Liver (tissue), 9 donors: ENCODE data around the gene OR2S2. TPM values are rescaled to one million over a fixed set of nuclear protein-coding genes. Genes with fewer than 3 reads are reported as not detected.
A peak's percentile ranks its signal among the peaks of the same experiment; 100 is the strongest.

Experiments used
- DNase-seq: peaks from one replicate; pipeline ENCODE4 v3.0.0-alpha.2; 2017; ENCODE audit warnings: low spot score
- H3K27ac ChIP-seq, 2 donors: one replicate each; pipeline ENCODE4 v1.7.0; 2013; ENCODE audit warnings: inconsistent platforms in 2 of 2, low read length in 2 of 2, control low read depth in 1 of 2, low read depth in 1 of 2, mild to moderate bottlenecking in 1 of 2
- H3K27me3 ChIP-seq, 4 donors: one replicate each; pipeline versions ENCODE4 v1.6.1 to v1.7.0; 2013; ENCODE audit warnings: low read length in 3 of 4, inconsistent platforms in 1 of 4, mild to moderate bottlenecking in 1 of 4, moderate library complexity in 1 of 4; ENCODE audit not compliant: control insufficient read depth in 4 of 4, insufficient read depth in 4 of 4
- H3K36me3 ChIP-seq, 4 donors: one replicate each; pipeline versions ENCODE4 v1.6.1 to v1.7.0; 2013; ENCODE audit warnings: low read length in 3 of 4, mild to moderate bottlenecking in 3 of 4, low read depth in 1 of 4, moderate library complexity in 1 of 4; ENCODE audit not compliant: control insufficient read depth in 4 of 4, insufficient read depth in 3 of 4
- H3K4me1 ChIP-seq, 4 donors: one replicate each; pipeline versions ENCODE4 v1.6.1 to v1.7.0; 2013; ENCODE audit warnings: low read length in 3 of 4, mild to moderate bottlenecking in 3 of 4, moderate library complexity in 1 of 4; ENCODE audit not compliant: control insufficient read depth in 4 of 4, insufficient read depth in 4 of 4
- H3K4me3 ChIP-seq, 3 donors: one replicate each; pipeline versions ENCODE4 v1.6.1 to v1.7.0; 2013; ENCODE audit warnings: low read length in 3 of 3, control low read depth in 1 of 3, low read depth in 1 of 3, mild to moderate bottlenecking in 1 of 3
- H3K9ac ChIP-seq, 2 donors: one replicate each; pipeline ENCODE4 v1.7.0; 2013; ENCODE audit warnings: low read length in 2 of 2, mild to moderate bottlenecking in 2 of 2, moderate library complexity in 2 of 2, control low read depth in 1 of 2, low read depth in 1 of 2
- H3K9me3 ChIP-seq, 4 donors: one replicate each; pipeline versions ENCODE4 v1.6.1 to v1.7.0; 2013; ENCODE audit warnings: low read length in 3 of 4; ENCODE audit not compliant: control insufficient read depth in 4 of 4
- EGR1 ChIP-seq, 2 donors: IDR thresholded peaks; 2 replicates each; pipeline ENCODE4 v1.6.1; 2016 to 2018; ENCODE audit warnings: antibody characterized with exemption in 2 of 2, low read depth in 2 of 2
- GABPA ChIP-seq, 2 donors: IDR thresholded peaks in 1 of 2; conservative IDR thresholded peaks in 1 of 2; 2 replicates each; pipeline ENCODE4 v1.6.1; 2016; ENCODE audit warnings: antibody characterized with exemption in 2 of 2, mild to moderate bottlenecking in 1 of 2, moderate library complexity in 1 of 2
- RAD21 ChIP-seq, 2 donors: IDR thresholded peaks; 2 replicates each; pipeline ENCODE4 v1.6.1; 2016; ENCODE audit warnings: antibody characterized with exemption in 2 of 2, mild to moderate bottlenecking in 2 of 2
- RXRA ChIP-seq, 2 donors: IDR thresholded peaks; 2 replicates each; pipeline ENCODE4 v1.6.1; 2017 to 2018; ENCODE audit warnings: antibody characterized with exemption in 2 of 2, mild to moderate bottlenecking in 1 of 2
- TAF1 ChIP-seq: conservative IDR thresholded peaks from 2 replicates; pipeline ENCODE4 v1.6.1; 2016; ENCODE audit warnings: antibody characterized with exemption, mild to moderate bottlenecking
- YY1 ChIP-seq: IDR thresholded peaks from 2 replicates; pipeline ENCODE4 v1.6.1; 2016; ENCODE audit warnings: antibody characterized with exemption, mild to moderate bottlenecking
- WGBS: extraction: QIAGEN DNeasy Blood & Tissue Kit; methylation state at CpG from one replicate; pipeline ENCODE4 v1.1.7; 2013; 5-methylcytosine and 5-hydroxymethylcytosine counted together
- polyA plus RNA-seq, 2 donors: library from polyadenylated mRNA; stranded (reverse) in 1 of 2; unstranded in 1 of 2; fragments of 200-250 nt in 1 of 2; fragments of >200 nt in 1 of 2; fragmentation: Nextera tagmentation in 1 of 2; extraction: Ambion mirVana in 1 of 2; gene quantifications; one replicate each; pipeline versions ENCODE4 v1.2.1 to v1.2.3, GENCODE V29; 2013 to 2015
- total RNA-seq, 2 donors: library from RNA; depleted of rRNA; stranded (reverse); fragments of >200 nt; gene quantifications; one replicate each; pipeline ENCODE4 v1.2.3, GENCODE V29; 2014
- TF ChIP-seq, protein P1 (sequence below): IDR thresholded peaks from 2 replicates; pipeline ENCODE4 v1.6.1; 2016; ENCODE audit warnings: antibody characterized with exemption
- TF ChIP-seq, protein P2 (sequence below): fragments of 150-350 bp; IDR thresholded peaks from 2 replicates; pipeline ENCODE4 v1.5.1; 2017; ENCODE audit warnings: improper control_type of control experiment, low read depth, low read length; ENCODE audit not compliant: missing input control
- TF ChIP-seq, protein P3 (sequence below): IDR thresholded peaks from 2 replicates; pipeline ENCODE4 v1.6.1; 2016; ENCODE audit warnings: antibody characterized with exemption
- donor health status: healthy.
- donor health status: healthy.
- donor health status: healthy.
- donor health status: healthy.
- donor health status: healthy.

Gene OR2S2
- total and polyA plus RNA-seq, 4 donors, result not detected

GRCh38 chr9:35956651-35957050 is 1.3 kb downstream of the OR2S2 start (continued):
- TF ChIP-seq, protein P1, sequence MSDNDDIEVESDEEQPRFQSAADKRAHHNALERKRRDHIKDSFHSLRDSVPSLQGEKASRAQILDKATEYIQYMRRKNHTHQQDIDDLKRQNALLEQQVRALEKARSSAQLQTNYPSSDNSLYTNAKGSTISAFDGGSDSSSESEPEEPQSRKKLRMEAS, result no peak
- no peak for TF ChIP-seq YY1
- no peak for TF ChIP-seq GABPA (IDR thresholded peaks at IDR 0.05 in 1 of 2, conservative IDR thresholded peaks at IDR 0.05 in 1 of 2)
- TF ChIP-seq, protein P2, sequence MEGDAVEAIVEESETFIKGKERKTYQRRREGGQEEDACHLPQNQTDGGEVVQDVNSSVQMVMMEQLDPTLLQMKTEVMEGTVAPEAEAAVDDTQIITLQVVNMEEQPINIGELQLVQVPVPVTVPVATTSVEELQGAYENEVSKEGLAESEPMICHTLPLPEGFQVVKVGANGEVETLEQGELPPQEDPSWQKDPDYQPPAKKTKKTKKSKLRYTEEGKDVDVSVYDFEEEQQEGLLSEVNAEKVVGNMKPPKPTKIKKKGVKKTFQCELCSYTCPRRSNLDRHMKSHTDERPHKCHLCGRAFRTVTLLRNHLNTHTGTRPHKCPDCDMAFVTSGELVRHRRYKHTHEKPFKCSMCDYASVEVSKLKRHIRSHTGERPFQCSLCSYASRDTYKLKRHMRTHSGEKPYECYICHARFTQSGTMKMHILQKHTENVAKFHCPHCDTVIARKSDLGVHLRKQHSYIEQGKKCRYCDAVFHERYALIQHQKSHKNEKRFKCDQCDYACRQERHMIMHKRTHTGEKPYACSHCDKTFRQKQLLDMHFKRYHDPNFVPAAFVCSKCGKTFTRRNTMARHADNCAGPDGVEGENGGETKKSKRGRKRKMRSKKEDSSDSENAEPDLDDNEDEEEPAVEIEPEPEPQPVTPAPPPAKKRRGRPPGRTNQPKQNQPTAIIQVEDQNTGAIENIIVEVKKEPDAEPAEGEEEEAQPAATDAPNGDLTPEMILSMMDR, result no peak
- no peak for TF ChIP-seq RXRA (IDR thresholded peaks at IDR 0.05)

GRCh38 chr9:35954942-35955546 is 2.9 kb downstream of the OR2S2 start:
- H3K36me3 ChIP-seq, result no peaks in the 10 kb centered on the region
- no peaks in the 10 kb centered on the region for H3K4me1 ChIP-seq
- TF ChIP-seq TAF1, result no peak
- TF ChIP-seq, protein P1, result no peak
- TF ChIP-seq, protein P2, result peak; percentile 78
- TF ChIP-seq RAD21 (IDR thresholded peaks at IDR 0.05), result peak; percentile 87 to 93
- DNase-seq, result no peak
- H3K9me3 ChIP-seq, result no peaks in the 10 kb centered on the region
- no peak overlapping the region for H3K9ac ChIP-seq
- peaks cover 0 to 2% (median 0%) of the 10 kb centered on the region in 4 donors for H3K27me3 ChIP-seq
- 9% methylated on average over 6 of the region's 6 CpGs for WGBS
- no peak overlapping the region for H3K27ac ChIP-seq
- H3K4me3 ChIP-seq, result no peak overlapping the region

- DNase-seq, result no peak
- Histone ChIP-seq H3K27ac (no peak overlapping the region), H3K9ac (no peak overlapping the region), H3K4me3 (no peak overlapping the region), H3K4me1 (no peaks in the 10 kb centered on the region), H3K9me3 (no peaks in the 10 kb centered on the region), H3K36me3 (no peaks in the 10 kb centered on the region), H3K27me3 (peaks cover 0 to 2% (median 0%) of the 10 kb centered on the region in 4 donors)
- TF ChIP-seq EGR1 (IDR thresholded peaks at IDR 0.05; ENCODE audit: low read depth in 2 of 2) (no peak), RXRA (IDR thresholded peaks at IDR 0.05) (no peak)
- TF ChIP-seq, protein P3, sequence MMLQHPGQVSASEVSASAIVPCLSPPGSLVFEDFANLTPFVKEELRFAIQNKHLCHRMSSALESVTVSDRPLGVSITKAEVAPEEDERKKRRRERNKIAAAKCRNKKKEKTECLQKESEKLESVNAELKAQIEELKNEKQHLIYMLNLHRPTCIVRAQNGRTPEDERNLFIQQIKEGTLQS, result no peak
- WGBS, result 69% methylated on average over 6 of the region's 6 CpGs
Observed at GRCh38 chr9:35952526-35953191, 5.3 kb downstream of the OR2S2 start.
